ENCODE measurements around the gene WFDC2. TPM values are rescaled to one million over a fixed set of nuclear protein-coding genes. Genes with fewer than 3 reads are reported as not detected.

The WFDC2 gene
- total RNA-seq, 1 experiment from 2014 or later: not detected

DNA sequence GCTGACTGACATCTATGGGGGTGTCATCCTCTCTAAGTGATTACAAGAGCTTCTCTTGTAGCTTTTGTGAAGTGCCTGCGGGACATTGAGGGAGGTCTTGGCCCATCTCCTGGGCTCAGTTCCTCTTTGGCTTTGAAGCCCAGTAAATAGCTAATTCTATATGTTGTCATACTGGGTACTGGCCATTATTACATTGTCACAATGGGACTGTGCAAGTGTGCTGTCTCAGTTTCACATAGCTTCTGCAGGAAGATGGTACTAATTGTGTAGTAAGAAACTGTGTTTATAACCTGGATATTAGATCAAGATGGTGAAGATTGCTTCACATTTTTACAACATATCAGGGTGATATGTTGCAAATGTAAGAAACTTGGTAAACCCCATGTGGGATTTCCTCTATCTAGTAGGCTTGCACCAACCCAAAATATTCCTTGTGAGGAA is 26.0 kb downstream of the WFDC2 start:
- Histone ChIP-seq H3K9ac (ENCODE audit: low read length) (no peak overlapping the region), H3K27ac (ENCODE audit: low read length) (no peak overlapping the region), H3K27me3 (ENCODE audit: low read length) (peaks cover 4% of the 10 kb centered on the region; the same call in 1 of the 2 replicates), H3K9me3 (ENCODE audit: low read length) (no peaks in the 10 kb centered on the region), H3K79me2 (ENCODE audit: low read length) (no peaks in the 10 kb centered on the region), H3K4me1 (ENCODE audit: insufficient read depth, low read length) (no peaks in the 10 kb centered on the region), H3K4me2 (ENCODE audit: low read length) (no peak overlapping the region), H3K4me3 (ENCODE audit: low read length) (no peak overlapping the region), H3K36me3 (ENCODE audit: low read depth, low read length) (no peaks in the 10 kb centered on the region), H2AFZ (ENCODE audit: low read length) (no peak overlapping the region), H3F3A (ENCODE audit: low read length, unreplicated experiment) (no peaks in the 10 kb centered on the region), H4K20me1 (ENCODE audit: low read length) (no peaks in the 10 kb centered on the region), H3K9me2 (replicated peaks; ENCODE audit: low read length) (no peaks in the 10 kb centered on the region)
- BruUV-seq (replicated peaks): no TSS peak
- TF ChIP-seq CTCF (conservative IDR thresholded peaks at IDR 0.05; ENCODE audit: low read depth, low read length) (no peak), EZH2phosphoT487 (IDR thresholded peaks at IDR 0.05; ENCODE audit: borderline replicate concordance, low read length) (no peak), EZH2 (IDR thresholded peaks at IDR 0.05; ENCODE audit: low read length, unreplicated experiment) (no peak)
- DNase-seq: no peak
- intact Hi-C loops (cut with micrococcal nuclease): no loop called here
- ATAC-seq: no peak
- CTCF ChIA-PET: no interaction called here
- POLR2A ChIA-PET (ENCODE audit: unreplicated experiment): no interaction called here

- ChIA-PET POLR2A (ENCODE audit: unreplicated experiment) (no interaction called here), CTCF (no interaction called here)
- Histone ChIP-seq H3K27me3 (ENCODE audit: low read length) (peaks cover 4% of the 10 kb centered on the region; the same call in 1 of the 2 replicates), H3K4me3 (ENCODE audit: low read length) (no peak overlapping the region), H3K4me2 (ENCODE audit: low read length) (no peak overlapping the region), H3K9ac (ENCODE audit: low read length) (no peak overlapping the region), H3F3A (ENCODE audit: low read length, unreplicated experiment) (no peaks in the 10 kb centered on the region), H3K4me1 (ENCODE audit: insufficient read depth, low read length) (no peaks in the 10 kb centered on the region), H3K9me2 (replicated peaks; ENCODE audit: low read length) (no peaks in the 10 kb centered on the region), H3K79me2 (ENCODE audit: low read length) (no peaks in the 10 kb centered on the region), H3K27ac (ENCODE audit: low read length) (no peak overlapping the region), H3K9me3 (ENCODE audit: low read length) (no peaks in the 10 kb centered on the region), H3K36me3 (ENCODE audit: low read depth, low read length) (no peaks in the 10 kb centered on the region), H4K20me1 (ENCODE audit: low read length) (no peaks in the 10 kb centered on the region), H2AFZ (ENCODE audit: low read length) (no peak overlapping the region)
- intact Hi-C loops (cut with micrococcal nuclease): no loop called here
- no peak for DNase-seq
- no TSS peak for BruUV-seq (replicated peaks)
- no peak for ATAC-seq
- TF ChIP-seq EZH2phosphoT487 (IDR thresholded peaks at IDR 0.05; ENCODE audit: borderline replicate concordance, low read length) (no peak), CTCF (conservative IDR thresholded peaks at IDR 0.05; ENCODE audit: low read depth, low read length) (no peak), EZH2 (IDR thresholded peaks at IDR 0.05; ENCODE audit: low read length, unreplicated experiment) (no peak)
Measured at GRCh38 chr20:45496166-45496565, 26.6 kb downstream of the WFDC2 start.

DNA sequence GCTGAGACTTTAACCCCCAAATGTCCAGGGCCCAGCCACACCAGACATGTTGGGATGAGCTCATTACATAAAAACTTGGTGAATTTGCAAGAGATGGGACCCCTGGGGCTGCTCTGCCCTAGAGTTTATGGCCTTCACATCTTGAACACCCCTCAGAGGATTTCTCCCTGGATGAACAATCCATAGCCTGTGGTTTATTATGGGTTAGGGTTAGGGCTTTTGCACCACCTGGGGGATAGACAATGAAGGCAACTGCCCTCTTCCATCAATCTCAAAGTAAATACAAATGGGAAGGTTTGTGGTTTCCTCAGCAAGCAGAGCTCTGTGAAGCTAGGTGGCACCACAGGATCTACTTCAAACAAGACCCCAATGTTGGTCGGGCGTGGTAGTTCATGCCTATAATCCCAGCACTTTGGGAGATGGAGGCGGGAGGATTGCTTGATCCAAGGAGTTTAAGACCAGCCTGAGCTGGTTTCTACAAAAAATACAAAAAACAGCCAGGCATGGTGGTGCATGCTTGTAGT is 28.5 kb downstream of the WFDC2 start:
- no TSS peak for BruUV-seq (replicated peaks)
- POLR2A ChIA-PET (ENCODE audit: unreplicated experiment): no interaction called here

More for the DNA sequence above, 28.5 kb downstream of the WFDC2 start:
- TF ChIP-seq EZH2phosphoT487 (IDR thresholded peaks at IDR 0.05; ENCODE audit: borderline replicate concordance, low read length): no peak
- no peak for TF ChIP-seq EZH2 (IDR thresholded peaks at IDR 0.05; ENCODE audit: low read length, unreplicated experiment)
- 0 out of 2 replicates have a peak, but pooled peaks have one; percentile 11 for TF ChIP-seq CTCF (conservative IDR thresholded peaks at IDR 0.05; ENCODE audit: low read depth, low read length)
- DNase-seq (peak; percentile 10), ATAC-seq (no peak)
- Histone ChIP-seq H3K9ac (ENCODE audit: low read length) (no peak overlapping the region), H3K4me3 (ENCODE audit: low read length) (no peak overlapping the region), H3K4me1 (ENCODE audit: insufficient read depth, low read length) (no peaks in the 10 kb centered on the region), H3K4me2 (ENCODE audit: low read length) (no peak overlapping the region), H3K9me2 (replicated peaks; ENCODE audit: low read length) (no peaks in the 10 kb centered on the region), H3K27me3 (ENCODE audit: low read length) (peaks cover 4% of the 10 kb centered on the region; the same call in 1 of the 2 replicates), H3K36me3 (ENCODE audit: low read depth, low read length) (no peaks in the 10 kb centered on the region), H3F3A (ENCODE audit: low read length, unreplicated experiment) (no peaks in the 10 kb centered on the region), H3K9me3 (ENCODE audit: low read length) (no peaks in the 10 kb centered on the region), H3K27ac (ENCODE audit: low read length) (no peak overlapping the region), H2AFZ (ENCODE audit: low read length) (no peak overlapping the region), H4K20me1 (ENCODE audit: low read length) (no peaks in the 10 kb centered on the region), H3K79me2 (ENCODE audit: low read length) (no peaks in the 10 kb centered on the region)
- CTCF ChIA-PET: no interaction called here
- intact Hi-C loops (cut with micrococcal nuclease): no loop called here
